Right lobe of liver (tissue), 6 donors: ENCODE results near the gene MYO5B. TPM values are rescaled to one million over a fixed set of nuclear protein-coding genes. Genes with fewer than 3 reads are reported as not detected.

Source experiments
- ATAC-seq, 4 donors: fragments of 200-7000 bp; cut with Tn5 transposase; one replicate each; pipeline ENCODE4 v1.9.1; 2020; ENCODE audit warnings: mild to moderate bottlenecking in 4 of 4, moderate library complexity in 4 of 4
- DNase-seq, 3 donors: peaks; one replicate each; pipeline ENCODE4 v3.0.0-alpha.2; 2020
- H3K27ac ChIP-seq, 3 donors: fragments of 200-600 bp; one replicate each; pipeline ENCODE4 v1.8.0; 2022
- H3K27me3 ChIP-seq, 2 donors: fragments of 200-600 bp; one replicate each; pipeline ENCODE4 v1.8.0; 2022
- H3K36me3 ChIP-seq, 4 donors: fragments of 200-600 bp; sonication (generic) in 1 of 4; one replicate each; pipeline versions ENCODE4 v1.5.1 to v1.8.0; 2017 to 2022; ENCODE audit warnings: control low read depth in 1 of 4
- H3K4me1 ChIP-seq, 4 donors: fragments of 200-600 bp; sonication (generic) in 1 of 4; one replicate each; pipeline versions ENCODE4 v1.5.1 to v1.8.0; 2017 to 2022; ENCODE audit warnings: control low read depth in 1 of 4
- H3K4me3 ChIP-seq, 3 donors: fragments of 200-600 bp; one replicate each; pipeline ENCODE4 v1.8.0; 2022
- H3K9me3 ChIP-seq, 4 donors: fragments of 200-600 bp; sonication (generic) in 1 of 4; one replicate each; pipeline versions ENCODE4 v1.5.1 to v1.8.0; 2017 to 2022; ENCODE audit warnings: control low read depth in 1 of 4
- CTCF ChIP-seq, 4 donors: fragments of 200-600 bp in 3 of 4; fragments of 450-650 bp in 1 of 4; IDR thresholded peaks; one replicate each; pipeline versions ENCODE4 v1.5.1 to v1.8.0; 2016 to 2022; ENCODE audit warnings: antibody characterized with exemption in 4 of 4, mild to moderate bottlenecking in 2 of 4
- POLR2A ChIP-seq: fragments of 450-650 bp; IDR thresholded peaks from one replicate; pipeline ENCODE4 v1.6.1; 2017; ENCODE audit warnings: antibody characterized with exemption, mild to moderate bottlenecking
- WGBS: methylation state at CpG from one replicate; pipeline ENCODE4 v1.1.6; 2018; ENCODE audit warnings: low coverage, low lambda C conversion rate; ENCODE audit not compliant: insufficient coverage; ENCODE audit errors: missing lambda C conversion rate; 5-methylcytosine and 5-hydroxymethylcytosine counted together
- intact Hi-C, 2 donors: fragments of 100-400 bp; cut with DNase I; formaldehyde crosslinking; loops; one replicate each; pipeline versions ENCODE4 v1.11.2 to v1.14.1; 2022
- total RNA-seq, 6 experiments: library from RNA; depleted of rRNA in 2 of 6; stranded (reverse); fragments of >200 nt in 2 of 6; fragmentation: NEBNext Ultra II Directional in 3 of 6; extraction: Animal tissue kit (Norgen Biotek cat#: 25700) in 3 of 6; gene quantifications; one replicate each; pipeline versions ENCODE4 v1.1.0 to v1.2.4, GENCODE V29; 2016 to 2023
- donor health status: DM: no; HTN: yes; CAD: no.
- donor health status: DM: no; HTN: no; CAD: no.
- donor health status: DM: no; HTN: no; CAD: no.
- donor health status: DM: no; HTN: yes; CAD: no.
- donor health status: DM: no; HTN: yes; CAD: no.

MYO5B gene
- total RNA-seq, 6 experiments from 2014 or later = 13.4 to 25.1 (median 16.6) TPM

GRCh38 chr18:49999128-49999527 lies 195.8 kb downstream of the MYO5B start:
- TF ChIP-seq POLR2A (no peak), CTCF (IDR thresholded peaks at IDR 0.05) (no peak)
- ATAC-seq = peak in 3 of 4 donors; percentile 25 to 63 (median 54)

GRCh38 chr18:49997558-49997957 lies 197.4 kb downstream of the MYO5B start:
- H3K36me3 ChIP-seq = no peaks in the 10 kb centered on the region
- intact Hi-C loops = no loop called here
- H3K4me3 ChIP-seq = no peak overlapping the region
- no peaks in the 10 kb centered on the region for H3K27me3 ChIP-seq
- TF ChIP-seq POLR2A = no peak
- no peak for TF ChIP-seq CTCF (IDR thresholded peaks at IDR 0.05)
- DNase-seq (no peak), ATAC-seq (no peak)
- H3K9me3 ChIP-seq = no peaks in the 10 kb centered on the region
- no peak overlapping the region for H3K27ac ChIP-seq
- peaks cover 0 to 23% (median 4%) of the 10 kb centered on the region in 4 donors for H3K4me1 ChIP-seq
- WGBS = 70% methylated on average over 6 of the region's 6 CpGs

More at GRCh38 chr18:49999128-49999527, 195.8 kb downstream of the MYO5B start:
- Histone ChIP-seq H3K4me3 (no peak overlapping the region), H3K4me1 (peaks cover 0 to 7% (median under 1%) of the 10 kb centered on the region in 4 donors), H3K27ac (no peak overlapping the region), H3K27me3 (no peaks in the 10 kb centered on the region), H3K36me3 (no peaks in the 10 kb centered on the region), H3K9me3 (no peaks in the 10 kb centered on the region)
- WGBS = 47% methylated on average over 6 of the region's 6 CpGs
- DNase-seq = no peak
- intact Hi-C loops = no loop called here

- H3K36me3 ChIP-seq = no peaks in the 10 kb centered on the region
- DNase-seq = peak; percentile 34 to 66 (median 64)
- ATAC-seq = peak; percentile 58 to 79 (median 76)
- peak overlapping the region in 1 of 3 donors; percentile 56 for H3K27ac ChIP-seq
- H3K27me3 ChIP-seq = no peaks in the 10 kb centered on the region
- H3K4me1 ChIP-seq = peaks cover 0 to 23% (median 4%) of the 10 kb centered on the region in 4 donors
- WGBS = 40% methylated on average over 1 of the region's 4 CpGs
- TF ChIP-seq CTCF (IDR thresholded peaks at IDR 0.05) = no peak
- TF ChIP-seq POLR2A = no peak
- H3K9me3 ChIP-seq = no peaks in the 10 kb centered on the region
- intact Hi-C loops = no loop called here
- H3K4me3 ChIP-seq = no peak overlapping the region
Observed at GRCh38 chr18:49994410-49994809, 200.5 kb downstream of the MYO5B start.

GRCh38 chr18:49993299-49993698 lies 201.6 kb downstream of the MYO5B start:
- ATAC-seq (peak; percentile 87 to 90 (median 88)), DNase-seq (peak in 2 of 3 donors; percentile 30 to 63)
- no peak for TF ChIP-seq POLR2A
- no peak for TF ChIP-seq CTCF (IDR thresholded peaks at IDR 0.05)
- Histone ChIP-seq H3K27me3 (no peaks in the 10 kb centered on the region), H3K36me3 (no peaks in the 10 kb centered on the region), H3K27ac (peak overlapping the region in 1 of 3 donors; percentile 56), H3K4me3 (no peak overlapping the region), H3K4me1 (peaks cover 0 to 23% (median 4%) of the 10 kb centered on the region in 4 donors), H3K9me3 (no peaks in the 10 kb centered on the region)
- intact Hi-C loops = no loop called here
- 26% methylated on average over 5 of the region's 6 CpGs for whole genome bisulfite sequencing

DNA sequence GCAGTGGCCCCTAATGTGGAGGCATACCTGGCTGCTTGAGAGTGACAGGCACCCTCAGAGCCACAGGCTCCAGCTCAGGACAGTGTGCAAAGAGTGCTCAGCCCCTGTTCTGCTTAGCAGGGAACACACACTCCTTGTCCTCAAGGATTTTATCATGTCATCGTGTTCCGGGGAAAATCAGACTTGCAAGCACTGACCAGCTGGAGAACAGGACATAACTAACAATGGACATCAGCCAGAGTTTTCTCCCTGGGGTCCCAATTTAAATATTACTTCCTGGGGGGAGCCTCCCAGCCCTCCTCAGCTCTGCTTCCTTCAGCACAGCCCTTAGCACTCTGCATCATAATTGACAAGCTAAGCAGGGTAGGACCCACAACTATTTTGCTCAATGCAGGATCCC lies 206.2 kb downstream of the MYO5B start:
- Histone ChIP-seq H3K4me3 (no peak overlapping the region), H3K27me3 (no peaks in the 10 kb centered on the region), H3K27ac (no peak overlapping the region), H3K36me3 (no peaks in the 10 kb centered on the region), H3K4me1 (peaks cover 0 to 12% (median 2%) of the 10 kb centered on the region in 4 donors), H3K9me3 (no peaks in the 10 kb centered on the region)
- DNase-seq (no peak), ATAC-seq (no peak)
- intact Hi-C loops = no loop called here
- WGBS = no CpG with 5 or more reads among the region's 2 CpGs
- TF ChIP-seq CTCF (IDR thresholded peaks at IDR 0.05) (no peak), POLR2A (no peak)
